Smooth muscle cell (in vitro differentiated cells): ENCODE measurements around the gene L3HYPDH. TPM values are rescaled to one million over a fixed set of nuclear protein-coding genes. Genes with fewer than 3 reads are reported as not detected.

Experiments used
- DNase-seq: peaks from one replicate; lab custom pipeline; 2025; ENCODE audit not compliant: unreplicated experiment; lab: John Stamatoyannopoulos, UW
- H2AFZ ChIP-seq: fragments of 200-600 bp; sonication (generic); 2 replicates; pipeline ENCODE4 v1.6.0; 2016; ENCODE audit warnings: antibody characterized with exemption, low read depth, mild to moderate bottlenecking
- H3F3A ChIP-seq: fragments of 200-600 bp; sonication (generic); 2 replicates; pipeline ENCODE4 v1.6.0; 2017; ENCODE audit warnings: antibody characterized with exemption, low read depth
- H3K27ac ChIP-seq: fragments of 200-600 bp; sonication (generic); 2 replicates; pipeline ENCODE4 v1.5.1; 2016; ENCODE audit warnings: low read depth, mild to moderate bottlenecking
- H3K27me3 ChIP-seq: fragments of 200-600 bp; sonication (generic); 2 replicates; pipeline ENCODE4 v1.6.1; 2016; ENCODE audit warnings: low read depth, mild to moderate bottlenecking
- H3K36me3 ChIP-seq: fragments of 200-600 bp; sonication (generic); 2 replicates; pipeline ENCODE4 v1.5.1; 2016; ENCODE audit warnings: low read depth
- H3K4me1 ChIP-seq: fragments of 200-600 bp; sonication (generic); 2 replicates; pipeline ENCODE4 v1.5.1; 2016; ENCODE audit warnings: low read depth
- H3K4me2 ChIP-seq: fragments of 200-600 bp; sonication (generic); 2 replicates; pipeline ENCODE4 v1.6.0; 2016; ENCODE audit warnings: mild to moderate bottlenecking
- H3K4me3 ChIP-seq: fragments of 200-600 bp; sonication (generic); 2 replicates; pipeline ENCODE4 v1.5.1; 2016; ENCODE audit warnings: mild to moderate bottlenecking
- H3K79me2 ChIP-seq: fragments of 200-600 bp; sonication (generic); 2 replicates; pipeline ENCODE4 v1.6.0; 2016; ENCODE audit warnings: low read depth, mild to moderate bottlenecking
- H3K9ac ChIP-seq: fragments of 200-600 bp; sonication (generic); 2 replicates; pipeline ENCODE4 v1.6.0; 2016; ENCODE audit warnings: low read depth
- H3K9me3 ChIP-seq: fragments of 200-600 bp; sonication (generic); replicated peaks from 2 replicates; pipeline ENCODE4 v1.5.1; 2016; ENCODE audit warnings: low read depth
- H4K20me1 ChIP-seq: fragments of 200-600 bp; sonication (generic); 2 replicates; pipeline ENCODE4 v1.6.0; 2016; ENCODE audit warnings: low read depth
- CTCF ChIP-seq: fragments of 200-600 bp; sonication (generic); IDR thresholded peaks from 2 replicates; pipeline ENCODE4 v1.5.1; 2017; ENCODE audit warnings: borderline replicate concordance, mild to moderate bottlenecking, antibody characterized with exemption; ENCODE audit not compliant: insufficient read depth, poor library complexity, severe bottlenecking
- WGBS: methylation state at CpG from one replicate; pipeline ENCODE4 v1.1.7; 2016; ENCODE audit warnings: low lambda C conversion rate; 5-methylcytosine and 5-hydroxymethylcytosine counted together
- polyA plus RNA-seq: library from polyadenylated mRNA; unstranded; fragments of >200 nt; fragmentation: Nextera tagmentation; extraction: Ambion mirVana; gene quantifications from 2 replicates; pipeline ENCODE4 v1.2.1, GENCODE V29; 2016
- total RNA-seq: library from RNA; depleted of rRNA; stranded (reverse); fragments of >200 nt; gene quantifications from 2 replicates; pipeline ENCODE4 v1.2.3, GENCODE V29; 2014

The L3HYPDH gene
- total and polyA plus RNA-seq, 2 experiments from 2014 or later = 27.7 to 33.5 TPM

- no peaks in the 10 kb centered on the region for H3F3A ChIP-seq
Measured at GRCh38 chr14:59428581-59429012, 55.6 kb downstream of the L3HYPDH start.

DNA sequence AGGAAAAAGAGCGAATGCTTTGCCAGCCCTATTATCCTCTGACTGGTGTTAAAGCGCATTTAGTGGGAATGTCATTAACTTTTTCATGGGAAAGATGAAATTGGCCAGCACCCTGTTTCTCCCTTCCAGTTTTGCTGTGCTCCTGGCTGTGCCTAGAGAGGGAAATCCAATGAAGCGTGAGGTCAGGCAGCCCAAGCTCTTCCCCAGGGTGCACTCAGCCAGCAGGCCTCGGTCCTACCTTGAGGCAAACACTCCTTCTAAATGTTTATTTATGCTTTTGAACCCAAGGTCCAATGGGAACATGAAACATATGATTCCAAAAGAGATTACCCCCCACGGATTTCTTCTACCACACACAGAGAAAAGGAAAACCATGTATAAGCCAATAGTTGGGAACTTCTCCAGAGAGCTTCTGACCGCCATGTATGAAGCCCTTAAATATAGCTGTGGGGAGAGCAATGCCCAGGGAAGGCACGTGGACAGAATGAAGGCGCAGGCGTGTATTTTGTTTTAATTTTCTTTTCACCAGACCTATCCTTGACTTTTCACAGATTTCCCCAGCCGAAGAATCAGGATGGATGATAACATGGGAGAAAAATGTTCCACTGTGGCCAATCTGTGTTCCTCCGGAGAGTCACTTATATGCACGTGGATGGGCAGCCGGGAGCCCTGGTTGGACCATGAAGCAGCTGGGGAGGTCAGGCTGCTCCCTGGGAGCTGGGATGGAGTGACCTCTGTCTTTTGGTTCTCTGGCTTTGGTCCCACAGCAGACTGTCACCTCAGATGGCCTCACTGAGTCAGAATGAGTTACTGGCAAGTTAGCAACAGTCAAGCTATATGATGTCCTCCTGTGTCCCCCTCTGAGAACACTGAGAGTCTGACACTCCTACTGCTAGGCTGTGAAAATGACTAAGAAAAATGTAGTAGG is 56.3 kb downstream of the L3HYPDH start:
- WGBS = 65% methylated on average over 13 of the region's 13 CpGs
- H2AFZ ChIP-seq = no peak overlapping the region

More at GRCh38 chr14:59428581-59429012, 55.6 kb downstream of the L3HYPDH start:
- H3K9me3 ChIP-seq = no peaks in the 10 kb centered on the region
- H3K79me2 ChIP-seq = no peaks in the 10 kb centered on the region
- no peaks in the 10 kb centered on the region for H3K4me1 ChIP-seq
- WGBS = 30% methylated on average over 1 of the region's 1 CpG
- peak overlapping the region; percentile 37 for H3K27ac ChIP-seq
- H3K9ac ChIP-seq = no peak overlapping the region
- no peaks in the 10 kb centered on the region for H3K27me3 ChIP-seq
- H3K36me3 ChIP-seq = no peaks in the 10 kb centered on the region
- H3K4me2 ChIP-seq = peak overlapping the region; percentile 18
- H3K4me3 ChIP-seq = no peak overlapping the region
- no peak overlapping the region for H2AFZ ChIP-seq
- no peaks in the 10 kb centered on the region for H4K20me1 ChIP-seq
- TF ChIP-seq CTCF = peak; percentile 16
- DNase-seq = no peak

DNA sequence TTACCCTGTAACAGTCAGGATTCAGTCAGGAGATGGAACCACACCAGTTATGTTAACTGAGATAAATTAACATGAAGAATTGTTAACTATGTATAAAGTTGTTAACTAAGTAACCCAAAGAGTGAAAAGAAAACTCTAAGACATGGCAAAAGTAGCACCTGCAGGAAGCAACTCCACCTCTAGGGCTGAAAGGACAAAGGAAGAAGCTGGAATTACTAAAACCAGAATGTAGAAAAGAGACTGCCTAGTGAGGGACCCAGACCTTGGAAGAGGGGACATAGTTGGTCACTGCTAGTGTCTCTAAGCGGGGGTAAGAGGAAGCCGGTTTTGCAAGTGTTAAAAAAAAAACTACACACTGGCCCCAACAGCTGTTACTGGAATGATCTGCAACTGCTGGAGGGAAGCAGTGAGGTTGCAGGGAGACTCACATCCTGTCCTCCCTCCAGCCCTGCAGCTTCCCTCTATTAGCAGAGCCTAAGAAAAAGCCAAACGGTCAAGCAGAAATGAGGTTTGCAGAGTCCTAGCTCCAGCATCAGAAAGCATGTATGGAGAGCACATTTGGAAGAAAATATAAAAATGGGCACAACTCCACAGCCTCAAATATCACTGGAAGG is 58.8 kb downstream of the L3HYPDH start:
- no peaks in the 10 kb centered on the region for H3K4me1 ChIP-seq
- H2AFZ ChIP-seq = no peak overlapping the region
- no peaks in the 10 kb centered on the region for H4K20me1 ChIP-seq
- no peaks in the 10 kb centered on the region for H3K27me3 ChIP-seq
- no peak overlapping the region for H3K9ac ChIP-seq
- DNase-seq = no peak
- H3K27ac ChIP-seq = no peak overlapping the region
- no peak for TF ChIP-seq CTCF
- no peaks in the 10 kb centered on the region for H3K9me3 ChIP-seq
- no peak overlapping the region for H3K4me3 ChIP-seq
- no peaks in the 10 kb centered on the region for H3K79me2 ChIP-seq
- 40% methylated on average over 3 of the region's 3 CpGs for WGBS
- H3F3A ChIP-seq = no peaks in the 10 kb centered on the region
- no peak overlapping the region for H3K4me2 ChIP-seq
- H3K36me3 ChIP-seq = no peaks in the 10 kb centered on the region

More for the DNA sequence above, 56.3 kb downstream of the L3HYPDH start:
- Histone ChIP-seq H3F3A (no peaks in the 10 kb centered on the region), H3K4me2 (peak overlapping the region; percentile 18), H3K36me3 (no peaks in the 10 kb centered on the region), H3K4me1 (no peaks in the 10 kb centered on the region), H3K27ac (peak overlapping the region; percentile 37), H3K9me3 (no peaks in the 10 kb centered on the region), H3K4me3 (no peak overlapping the region), H3K9ac (no peak overlapping the region), H4K20me1 (no peaks in the 10 kb centered on the region), H3K79me2 (no peaks in the 10 kb centered on the region), H3K27me3 (no peaks in the 10 kb centered on the region)
- no peak for TF ChIP-seq CTCF
- DNase-seq = no peak
